Activated CD4-positive, CD25-positive, alpha-beta regulatory T cell treated with anti-CD3 and anti-CD28 coated beads, Interleukin-2, amount 50 U/mL, for 72 hours (primary cell): ENCODE measurements around the gene FARP1.

Experiments
- DNase-seq: peaks from one replicate; pipeline ENCODE4 v3.0.0; 2021

The FARP1 gene

DNA sequence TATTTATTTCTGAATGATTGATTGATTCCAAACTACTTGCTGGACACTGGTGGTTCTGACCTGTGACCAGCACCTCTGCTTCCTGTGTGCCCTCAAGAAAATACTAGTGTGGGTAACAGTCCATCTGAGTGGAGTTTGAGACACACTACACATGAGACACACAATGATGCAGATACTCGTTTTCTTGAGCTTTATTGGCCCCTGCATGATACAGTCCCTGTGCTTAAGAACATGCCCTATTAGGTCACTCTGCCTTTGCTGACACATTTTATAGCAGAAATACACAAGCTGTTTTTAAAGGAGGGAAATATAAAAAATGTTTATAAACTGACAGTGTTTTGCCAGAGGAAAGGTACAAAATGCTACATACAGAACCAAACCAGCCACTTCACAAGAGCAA lies 307.1 kb downstream of the FARP1 start:
- DNase-seq, result no peak

DNA sequence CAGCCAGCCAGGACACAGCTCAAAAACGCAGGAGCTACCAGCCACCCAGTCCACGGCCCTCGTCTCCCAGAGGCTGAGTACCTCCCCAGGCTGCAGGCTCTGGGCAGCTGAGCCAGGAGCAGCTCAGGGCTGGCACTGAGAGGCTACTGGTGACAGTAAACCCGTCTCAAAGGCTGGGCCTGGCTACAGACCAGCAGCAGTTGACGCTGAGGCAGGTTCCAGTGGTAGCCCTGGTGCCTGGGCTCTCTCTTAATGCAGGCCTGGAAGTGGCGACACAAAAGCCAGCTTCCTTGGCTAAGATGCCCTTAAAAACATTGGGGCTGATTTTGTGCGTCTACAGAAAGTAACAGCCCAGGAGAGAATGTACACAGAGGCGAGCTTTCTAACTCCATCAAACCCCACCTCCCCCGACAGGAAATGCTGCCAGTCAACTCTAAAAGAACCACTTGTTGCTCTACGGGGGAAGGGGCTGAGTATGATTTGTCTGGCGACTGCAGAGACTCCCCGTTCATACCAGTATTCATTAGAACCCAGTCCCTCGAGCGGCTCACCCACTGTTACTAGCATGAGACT lies 307.7 kb downstream of the FARP1 start:
- no peak for DNase-seq

- DNase-seq, result no peak
These were observed 309.0 kb downstream of the FARP1 start for GRCh38 chr13:98451676-98452470.

DNA sequence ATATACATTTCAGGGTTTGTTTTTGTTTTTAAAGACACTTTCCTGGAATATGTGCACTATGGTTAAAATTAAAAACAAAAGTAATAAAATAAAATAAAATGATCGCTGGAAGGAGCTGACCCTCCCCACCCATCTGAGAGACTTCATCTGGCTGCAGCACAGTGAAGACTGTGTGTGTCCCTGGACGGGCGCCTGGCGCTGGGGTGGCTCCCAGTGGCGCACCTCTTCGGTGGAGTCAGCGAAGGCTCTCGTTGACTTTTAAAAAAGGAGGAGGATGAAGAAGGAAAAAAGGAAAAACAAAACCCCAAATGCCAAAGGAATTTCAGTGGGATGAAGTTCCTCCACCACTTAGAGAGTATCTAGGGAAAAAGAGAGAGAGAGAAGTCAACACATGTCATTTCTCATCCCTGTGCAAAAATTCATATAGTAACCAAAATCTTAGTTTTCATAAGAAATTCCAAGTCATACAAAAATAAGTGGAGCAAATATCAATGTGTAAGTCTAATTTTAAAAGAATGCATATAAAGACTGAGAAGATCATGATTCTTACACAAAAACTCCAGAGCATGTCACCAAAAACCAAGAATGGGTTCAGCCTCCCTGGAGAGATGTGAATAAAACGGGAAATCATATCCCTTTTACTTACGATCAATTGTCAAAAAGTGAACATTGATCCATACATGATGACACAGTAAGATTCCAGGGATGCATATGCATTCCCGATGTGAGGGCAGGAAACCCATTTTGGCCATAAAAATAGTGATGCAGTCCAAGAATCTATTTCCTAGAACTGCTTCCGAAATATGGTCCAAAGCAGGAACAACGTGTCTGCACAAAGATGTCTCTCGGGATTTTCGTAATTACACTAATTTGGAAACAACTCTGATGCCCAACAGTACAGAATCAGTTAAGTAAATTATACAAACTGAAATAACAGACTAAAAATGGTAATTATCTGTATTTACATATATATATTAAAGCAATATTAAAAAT lies 310.3 kb downstream of the FARP1 start:
- no peak for DNase-seq

DNA sequence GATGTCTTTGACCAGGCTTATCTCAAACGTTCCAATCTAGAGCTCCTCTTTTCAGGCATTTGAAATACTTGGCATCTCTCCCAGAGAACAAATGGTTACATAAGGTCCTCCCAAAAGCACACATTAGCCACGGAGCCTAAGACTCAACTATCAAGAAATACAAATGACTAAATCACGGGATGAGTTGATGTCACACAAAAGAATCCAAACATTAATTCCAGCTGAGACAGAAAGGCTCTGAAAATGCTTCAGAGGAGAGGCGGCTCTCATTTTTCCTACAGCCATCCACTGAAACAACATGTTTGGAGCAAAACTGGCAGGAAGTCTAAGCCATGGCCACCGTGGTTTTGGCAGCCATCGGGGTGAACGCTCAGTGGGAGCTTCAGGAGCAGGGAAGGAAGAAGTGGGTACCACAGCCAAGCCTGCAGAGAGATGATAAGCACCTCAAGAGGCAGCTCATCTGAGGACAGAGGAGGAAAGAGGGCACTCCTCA lies 311.5 kb downstream of the FARP1 start:
- no peak for DNase-seq

GRCh38 chr13:98456413-98456845 lies 313.5 kb downstream of the FARP1 start:
- peak; percentile 29 for DNase-seq

DNA sequence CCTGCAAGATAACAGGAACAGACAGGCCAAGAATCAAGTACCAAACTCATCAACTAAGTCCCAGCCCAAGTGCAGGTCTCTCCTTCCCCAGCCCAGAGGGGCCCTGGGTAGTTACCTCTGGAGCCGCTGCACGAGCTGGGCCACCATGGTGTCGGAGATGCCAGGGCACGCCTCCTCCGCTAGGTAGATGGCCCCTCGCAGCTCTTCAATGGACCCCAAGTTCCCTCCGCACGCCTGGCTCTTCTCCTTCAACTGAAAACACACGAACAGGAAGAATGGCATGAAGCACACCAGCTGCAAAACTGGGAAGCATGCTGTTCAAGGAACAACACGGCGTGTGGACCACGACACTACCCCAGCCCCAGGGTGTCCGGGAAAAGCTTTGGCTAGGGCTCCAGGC lies 314.2 kb downstream of the FARP1 start:
- DNase-seq, result no peak

DNA sequence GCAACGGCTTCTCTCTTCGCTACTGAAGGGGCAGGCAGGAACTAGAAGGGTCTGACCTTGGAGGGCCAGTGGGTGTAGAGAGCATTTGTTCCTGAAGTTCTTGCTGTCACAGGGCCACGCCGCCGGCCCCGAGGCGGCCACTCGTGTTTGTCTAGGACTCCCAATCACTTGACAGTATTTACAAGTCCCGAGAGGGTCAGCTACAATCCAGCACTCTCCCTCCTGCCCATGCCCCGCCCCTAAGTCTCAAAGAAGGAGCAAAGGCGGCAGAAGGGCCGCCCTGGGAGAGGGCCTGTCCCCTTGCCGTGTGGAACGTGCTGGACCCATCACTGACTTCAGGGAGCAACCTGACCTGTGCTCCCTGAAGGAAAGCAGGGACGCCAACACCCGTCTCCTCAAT lies 315.5 kb downstream of the FARP1 start:
- DNase-seq, result no peak

DNA sequence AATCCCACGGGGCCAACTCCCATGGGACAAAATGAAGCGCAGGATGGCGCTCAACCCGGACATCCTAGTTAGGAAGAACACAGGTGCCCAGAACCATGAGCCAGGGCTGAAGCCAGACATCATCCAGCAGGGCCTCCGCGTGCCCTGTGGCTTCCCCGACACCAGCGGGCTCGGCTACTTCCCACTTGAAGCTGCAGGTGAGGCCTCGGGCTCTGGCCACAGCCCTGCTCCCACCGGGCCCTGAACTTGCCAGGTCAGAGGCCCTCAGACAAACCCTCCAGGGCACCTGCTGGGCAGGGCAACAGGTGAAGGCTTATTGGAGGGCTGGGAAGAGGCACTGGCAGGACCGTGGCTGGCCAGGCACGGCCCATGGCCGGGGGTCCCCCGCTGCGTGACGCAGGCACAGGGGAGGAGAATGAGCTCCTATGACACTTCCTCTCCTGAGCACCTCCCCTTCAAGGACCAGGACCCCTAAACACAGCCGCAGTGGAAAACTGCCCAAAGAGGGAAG lies 316.3 kb downstream of the FARP1 start:
- peak; percentile 28 for DNase-seq

DNA sequence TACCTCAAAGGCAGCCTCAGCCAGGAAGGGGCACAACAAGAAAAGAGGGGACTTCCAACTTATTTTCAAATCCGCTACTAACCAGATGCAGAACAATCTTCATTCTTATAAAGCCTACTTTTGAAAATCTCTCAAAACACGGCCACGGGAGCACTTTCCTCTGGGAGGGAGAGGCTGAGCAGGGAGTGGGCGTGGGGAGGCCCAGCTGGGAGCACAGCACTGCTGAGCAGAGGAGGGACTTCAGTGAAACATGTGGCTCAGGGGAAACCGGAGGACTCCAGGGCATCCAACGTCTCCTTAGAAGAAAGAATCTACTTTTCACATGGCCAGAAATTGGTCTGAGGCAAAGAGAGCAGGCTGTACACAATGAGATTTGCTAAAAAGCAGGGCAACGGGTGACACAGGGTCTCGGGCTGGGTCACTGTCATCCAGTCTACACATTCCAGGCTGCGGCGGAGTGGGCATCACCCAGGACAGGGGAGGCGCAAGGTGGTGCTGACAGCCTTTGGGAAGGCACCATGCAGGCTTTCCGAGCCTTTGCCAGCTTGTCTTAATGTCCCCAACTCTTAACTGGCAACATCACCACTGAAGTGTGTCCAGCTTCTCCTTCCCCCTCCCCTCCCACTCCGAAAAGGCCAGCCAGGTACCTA lies 317.0 kb downstream of the FARP1 start:
- no peak for DNase-seq

- peak; percentile 29 for DNase-seq
These were observed 317.6 kb downstream of the FARP1 start for GRCh38 chr13:98460516-98460915.

DNA sequence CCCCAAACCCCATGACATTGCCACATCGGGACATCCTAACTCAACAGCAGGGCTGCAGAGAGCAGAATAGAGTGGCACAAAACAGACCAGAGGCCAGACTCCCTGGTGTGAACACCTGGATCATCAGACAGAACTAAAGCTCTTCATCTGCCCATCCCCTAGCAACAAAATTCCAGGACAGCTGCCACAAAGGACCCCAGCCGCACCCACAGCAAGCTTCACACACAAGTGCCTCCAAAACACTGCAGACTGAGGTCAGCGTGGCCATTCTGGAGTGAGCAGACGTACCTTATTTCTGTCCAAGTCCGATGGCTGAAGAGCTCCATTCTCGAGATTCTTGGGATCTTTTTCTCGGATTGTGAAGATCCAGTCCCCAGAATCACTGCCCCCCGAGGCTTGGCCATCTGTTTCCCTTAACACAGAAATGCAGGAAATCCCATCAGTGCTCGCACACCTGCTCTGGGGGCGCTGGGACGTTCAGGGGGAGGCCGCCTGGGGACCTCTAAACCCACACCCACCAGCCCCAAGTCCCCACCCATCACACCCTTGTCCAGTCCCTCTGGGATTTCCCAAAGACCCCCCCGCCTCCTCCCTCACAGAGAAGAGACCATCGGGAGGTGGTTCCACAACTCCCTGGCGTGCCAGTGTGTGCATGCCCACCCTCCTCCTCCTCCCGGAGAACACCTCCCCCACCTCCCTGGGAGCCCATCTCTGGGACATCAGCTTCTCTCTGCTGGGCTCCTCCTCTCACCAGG lies 318.8 kb downstream of the FARP1 start:
- no peak for DNase-seq

- DNase-seq, result no peak
These were observed 319.5 kb downstream of the FARP1 start for GRCh38 chr13:98462241-98462882.

GRCh38 chr13:98462946-98463345 lies 320.1 kb downstream of the FARP1 start:
- DNase-seq, result no peak

DNA sequence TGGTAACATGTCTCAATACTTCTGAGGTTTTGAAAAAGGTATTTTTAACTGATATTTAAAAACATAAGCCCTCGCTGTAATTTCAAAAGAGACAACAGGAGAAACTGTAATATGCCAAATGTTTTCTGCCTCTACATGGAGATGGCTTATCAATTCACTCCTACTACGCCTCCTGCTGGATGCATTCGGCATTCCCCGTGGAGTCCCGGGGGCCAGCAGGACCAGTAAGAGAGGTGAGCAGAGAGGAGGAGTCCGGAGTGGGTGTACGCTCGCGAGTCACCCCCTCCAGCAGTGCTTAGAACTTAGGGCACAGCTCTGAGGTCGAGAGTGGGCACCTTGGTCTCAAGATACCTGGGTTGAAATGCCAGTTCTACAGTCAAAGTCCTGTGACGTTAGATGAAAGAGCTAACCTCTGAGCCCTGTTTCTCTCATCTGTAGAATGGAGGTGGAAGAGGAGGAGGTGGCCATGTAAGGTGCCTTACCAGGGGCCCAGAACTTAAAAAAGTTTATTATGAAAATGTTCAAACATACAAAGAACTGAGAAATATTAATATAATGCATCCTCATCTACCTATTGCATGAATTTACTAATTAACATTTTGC lies 323.8 kb downstream of the FARP1 start:
- peak; percentile 49 for DNase-seq

DNA sequence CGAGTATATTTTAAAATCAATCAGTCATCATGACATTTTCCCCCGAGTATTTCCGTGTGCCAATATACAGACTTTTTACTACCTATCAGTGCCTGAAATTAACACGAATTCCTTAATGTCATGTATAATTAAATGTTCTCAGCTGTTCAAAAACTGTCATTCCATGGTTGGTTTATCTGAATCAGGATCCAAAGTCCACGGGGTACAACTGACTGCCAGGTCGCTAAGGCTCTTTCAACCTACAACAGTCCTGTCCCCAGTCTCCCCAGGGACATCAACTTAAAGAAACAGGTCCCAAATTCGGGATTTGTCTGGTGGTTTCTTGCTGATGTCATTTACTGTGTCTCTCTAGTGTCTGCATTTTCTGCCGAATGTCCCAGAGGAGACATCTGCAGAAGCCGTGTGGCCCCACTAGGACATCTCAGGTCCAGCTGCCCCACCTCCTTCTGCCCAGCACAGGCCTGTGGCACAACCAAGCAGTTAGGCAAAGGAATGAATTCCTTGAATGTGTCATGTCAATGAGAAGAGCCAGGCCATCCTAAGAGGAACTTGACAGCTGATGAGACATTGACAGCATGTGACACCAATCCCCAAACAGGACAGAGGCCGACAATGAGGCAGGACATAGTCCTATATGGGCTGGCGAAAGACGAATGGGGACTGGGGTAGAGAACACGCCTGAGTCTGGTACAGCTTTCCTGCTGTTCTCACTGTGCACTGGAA lies 324.5 kb downstream of the FARP1 start:
- DNase-seq, result no peak

GRCh38 chr13:98468361-98468760 lies 325.5 kb downstream of the FARP1 start:
- DNase-seq, result no peak

GRCh38 chr13:98468929-98469328 lies 326.0 kb downstream of the FARP1 start:
- no peak for DNase-seq

DNA sequence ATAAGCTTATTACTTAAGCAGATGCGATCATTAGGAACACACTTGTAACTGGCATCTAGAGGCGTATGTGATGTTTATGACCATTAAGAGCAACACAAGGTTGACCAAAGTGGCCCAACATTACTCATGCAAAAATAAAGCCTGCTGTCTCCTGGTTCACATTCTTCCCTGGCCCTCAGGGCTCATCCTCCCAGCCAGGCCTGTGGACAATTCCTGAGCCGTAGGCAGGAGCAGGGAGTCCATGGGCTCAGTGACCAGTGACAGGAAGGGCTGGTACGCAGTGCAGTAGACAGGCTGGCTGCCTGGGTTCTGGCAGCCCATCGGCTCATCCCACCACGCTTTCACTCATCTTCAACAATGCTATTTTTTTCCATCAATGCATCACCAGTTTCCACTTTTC lies 328.0 kb downstream of the FARP1 start:
- no peak for DNase-seq

- DNase-seq, result no peak
These were observed 329.0 kb downstream of the FARP1 start for GRCh38 chr13:98471934-98472333.
